BJ (cell line): ENCODE results near the gene CFAP46. TPM values are rescaled to one million over a fixed set of nuclear protein-coding genes. Genes with fewer than 3 reads are reported as not detected.
"Not testable (repeated sequence)": the region's sequence is repeated elsewhere in the genome, so short reads cannot be mapped to it uniquely, and the experiment has no call there.

Experiments used
- CTCF ChIA-PET: fragments of 350-600 bp; formaldehyde crosslinking; extraction: SDS; loops from one replicate; lab custom pipeline; 2021; ENCODE audit warnings: antibody characterized with exemption, inconsistent platforms; lab: Yijun Ruan, JAX
- POLR2A ChIA-PET: fragments of 300-600 bp; sonication (Branson Sonifier 250); formaldehyde crosslinking; extraction: SDS; loops from one replicate; lab custom pipeline; 2021; ENCODE audit warnings: antibody characterized with exemption; lab: Charles Lee
- DNase-seq: peaks from one replicate; pipeline ENCODE4 v3.0.0-alpha.2; 2011; ENCODE audit warnings: low read depth
- H3K27me3 ChIP-seq: 2 replicates; pipeline ENCODE4 v1.6.0; 2011; ENCODE audit warnings: low read length; ENCODE audit not compliant: control insufficient read depth, insufficient read depth
- H3K36me3 ChIP-seq: 2 replicates; pipeline ENCODE4 v1.5.1; 2011; ENCODE audit warnings: low read length; ENCODE audit not compliant: control insufficient read depth, insufficient read depth
- H3K4me3 ChIP-seq: 2 replicates; pipeline ENCODE4 v1.5.1; 2011; ENCODE audit warnings: low read depth, mild to moderate bottlenecking, control low read depth, low read length
- CTCF ChIP-seq: IDR thresholded peaks from 2 replicates; pipeline ENCODE4 v1.5.1; 2011; ENCODE audit warnings: low read depth, mild to moderate bottlenecking, control low read depth, inconsistent platforms, low read length, moderate library complexity; ENCODE audit not compliant: insufficient read depth
- polyA plus RNA-seq: library from polyadenylated mRNA; depleted of rRNA; stranded (reverse); fragments of >200 nt; gene quantifications from 2 replicates; pipeline ENCODE4 v1.2.3, GENCODE V29; 2011

Gene CFAP46
- polyA plus RNA-seq, 1 experiment, result 1.8 TPM

- Histone ChIP-seq H3K4me3 (no peak overlapping the region), H3K36me3 (no peaks in the 10 kb centered on the region), H3K27me3 (peaks cover 16% of the 10 kb centered on the region)
- CTCF ChIA-PET, result interaction anchor here (0.5 to 1.8 kb wide), 2 partner anchors 138 to 372 kb away, joined by 3 to 8 read pairs; no protein-coding TSS in a partner anchor
- POLR2A ChIA-PET, result no interaction called here
- DNase-seq, result no peak
- TF ChIP-seq CTCF, result no peak
These were observed 149.2 kb downstream of the CFAP46 start for GRCh38 chr10:132793213-132793612.

- no peak for TF ChIP-seq CTCF
- DNase-seq, result no peak
- peaks cover 18% of the 10 kb centered on the region for H3K27me3 ChIP-seq
- no peaks in the 10 kb centered on the region for H3K36me3 ChIP-seq
- H3K4me3 ChIP-seq, result no peak overlapping the region
- CTCF ChIA-PET, result no interaction called here
- POLR2A ChIA-PET, result no interaction called here
These were observed 149.6 kb downstream of the CFAP46 start for GRCh38 chr10:132792796-132793195.

- DNase-seq, POLR2A ChIA-PET, CTCF ChIA-PET: not testable (repeated sequence)
These were observed 150.3 kb downstream of the CFAP46 start for GRCh38 chr10:132792099-132792498.

GRCh38 chr10:132790934-132791829 is 151.2 kb downstream of the CFAP46 start:
- no peak overlapping the region for H3K4me3 ChIP-seq
- ChIA-PET POLR2A (interaction anchor here (0.6 kb wide), 1 partner anchor 13 kb away, joined by 3 read pairs; no protein-coding TSS in a partner anchor), CTCF (no interaction called here)
- no peaks in the 10 kb centered on the region for H3K36me3 ChIP-seq
- H3K27me3 ChIP-seq, result peaks cover 20% of the 10 kb centered on the region
- no peak for DNase-seq
- no peak for TF ChIP-seq CTCF

More at GRCh38 chr10:132792099-132792498, 150.3 kb downstream of the CFAP46 start:
- H3K4me3 ChIP-seq, H3K36me3 ChIP-seq: not testable (repeated sequence)
- H3K27me3 ChIP-seq, result peaks cover 18% of the 10 kb centered on the region

- no peak for DNase-seq
- no peak for TF ChIP-seq CTCF
- no peak overlapping the region for H3K4me3 ChIP-seq
- POLR2A ChIA-PET, result interaction anchor here (0.6 kb wide), 1 partner anchor 12 kb away, joined by 3 read pairs; no protein-coding TSS in a partner anchor
- CTCF ChIA-PET, result no interaction called here
- H3K27me3 ChIP-seq, result peaks cover 21% of the 10 kb centered on the region
- no peaks in the 10 kb centered on the region for H3K36me3 ChIP-seq
These were observed 151.9 kb downstream of the CFAP46 start for GRCh38 chr10:132790470-132790869.
